Measurements from ENCODE around the gene PPM1H. TPM values are rescaled to one million over a fixed set of nuclear protein-coding genes. Genes with fewer than 3 reads are reported as not detected.

Gene PPM1H
- total RNA-seq (1 to 10 TPM; 5.7 to 7.2 TPM), polyA plus RNA-seq (1 to 10 TPM; 2.3 to 2.5 TPM)

- DNase-seq (ENCODE audit: low spot score), result peak; percentile 76
- H3K27me3 ChIP-seq (ENCODE audit: control insufficient read depth in 4 of 4, insufficient read depth in 4 of 4, low read length in 3 of 4), result no peaks in the 10 kb centered on the region
- TF ChIP-seq HNF4G (IDR thresholded peaks at IDR 0.05) (no peak), FOXA1 (IDR thresholded peaks at IDR 0.05) (no peak), ZBTB33 (IDR thresholded peaks at IDR 0.05) (no peak), FOXA2 (IDR thresholded peaks at IDR 0.05) (no peak), YY1 (IDR thresholded peaks at IDR 0.05) (no peak), TAF1 (conservative IDR thresholded peaks at IDR 0.05) (peak; percentile 31), ATF3 (IDR thresholded peaks at IDR 0.05) (no peak), RAD21 (IDR thresholded peaks at IDR 0.05) (peak; percentile 58 to 69), HNF4A (conservative IDR thresholded peaks at IDR 0.05) (peak in 1 of 2 donors; percentile 51), MAX (IDR thresholded peaks at IDR 0.05) (no peak), CTCF (IDR thresholded peaks at IDR 0.05; ENCODE audit: low read depth, low read length, missing input control) (peak; percentile 65), NR2F2 (IDR thresholded peaks at IDR 0.05) (peak; percentile 90), GABPA (IDR thresholded peaks at IDR 0.05 in 1 of 2, conservative IDR thresholded peaks at IDR 0.05 in 1 of 2) (no peak), EGR1 (IDR thresholded peaks at IDR 0.05; ENCODE audit: low read depth in 2 of 2) (peak in 1 of 2 donors; percentile 31), SP1 (IDR thresholded peaks at IDR 0.05) (peak; percentile 37), JUND (IDR thresholded peaks at IDR 0.05) (peak in 1 of 2 donors; percentile 22), RXRA (IDR thresholded peaks at IDR 0.05) (peak; percentile 54 to 57), REST (IDR thresholded peaks at IDR 0.05) (no peak)
- no peaks in the 10 kb centered on the region for H3K36me3 ChIP-seq (ENCODE audit: control insufficient read depth in 4 of 4, insufficient read depth in 3 of 4, low read depth in 1 of 4, low read length in 3 of 4)
- peak within 1 kb of the TSS; percentile 51 to 53 for H3K9ac ChIP-seq (ENCODE audit: low read depth in 1 of 2, low read length in 2 of 2)
- WGBS, result 1% methylated on average over 69 of the region's 69 CpGs
- H3K4me3 ChIP-seq (ENCODE audit: low read depth in 1 of 3, low read length in 3 of 3), result peak within 1 kb of the TSS; percentile 59 to 95 (median 89)
- peaks cover 4 to 24% (median 14%) of the 10 kb centered on the region in 4 donors for H3K4me1 ChIP-seq (ENCODE audit: control insufficient read depth in 4 of 4, insufficient read depth in 4 of 4, low read length in 3 of 4)
- peak within 1 kb of the TSS; percentile 60 to 64 for H3K27ac ChIP-seq (ENCODE audit: low read depth in 1 of 2, low read length in 2 of 2)
- H3K9me3 ChIP-seq (ENCODE audit: control insufficient read depth in 4 of 4, low read length in 3 of 4), result no peaks in the 10 kb centered on the region
Measured at GRCh38 chr12:62934799-62935674, at the start of gene PPM1H. TSS of gene PPM1H (minus strand) at chr12:62935150. CDS start at chr12:62934736, 414 bp downstream.

Data from liver (tissue), 9 donors.